MCF 10A (cell line): ENCODE results near the gene MYO10. TPM values are rescaled to one million over a fixed set of nuclear protein-coding genes. Genes with fewer than 3 reads are reported as not detected.

Experiments
- BruUV-seq: library from RNA; stranded (reverse); fragments of 400-500 nt; replicated peaks from 2 replicates; lab custom pipeline; 2021; lab: Mats Ljungman, UMichigan
- CTCF ChIA-PET: fragments of 300-600 bp; sonication (Branson Sonifier 250); formaldehyde crosslinking; extraction: SDS; loops from one replicate; lab custom pipeline; 2021; ENCODE audit warnings: antibody characterized with exemption, inconsistent platforms; lab: Yijun Ruan, JAX
- POLR2A ChIA-PET: fragments of 300-600, 350-650 bp; sonication (Branson Sonifier 250); formaldehyde crosslinking; extraction: SDS; loops from one replicate; lab custom pipeline; 2020; ENCODE audit warnings: antibody characterized with exemption, inconsistent platforms; lab: Yijun Ruan, JAX
- DNase-seq: peaks from one replicate; pipeline ENCODE4 v3.0.0-alpha.2; 2018; ENCODE audit not compliant: unreplicated experiment
- H3K27ac Mint-ChIP-seq: one replicate; pipeline ENCODE4 v1.8.0; 2022; ENCODE audit warnings: mild to moderate bottlenecking, low read depth, mixed read lengths; ENCODE audit not compliant: unreplicated experiment
- H3K27me3 Mint-ChIP-seq: one replicate; pipeline ENCODE4 v1.8.0; 2022; ENCODE audit warnings: mixed read lengths; ENCODE audit not compliant: insufficient read depth, unreplicated experiment
- H3K36me3 Mint-ChIP-seq: one replicate; pipeline ENCODE4 v1.8.0; 2022; ENCODE audit warnings: mild to moderate bottlenecking, moderate library complexity, mixed read lengths; ENCODE audit not compliant: insufficient read depth, unreplicated experiment
- H3K4me1 Mint-ChIP-seq: one replicate; pipeline ENCODE4 v1.8.0; 2022; ENCODE audit warnings: mixed read lengths; ENCODE audit not compliant: insufficient read depth, unreplicated experiment
- H3K4me3 Mint-ChIP-seq: one replicate; pipeline ENCODE4 v1.8.0; 2022; ENCODE audit warnings: mild to moderate bottlenecking, moderate library complexity, mixed read lengths; ENCODE audit not compliant: unreplicated experiment
- H3K9me3 Mint-ChIP-seq: one replicate; pipeline ENCODE4 v1.8.0; 2022; ENCODE audit warnings: mixed read lengths; ENCODE audit not compliant: unreplicated experiment
- CTCF ChIP-seq: fragments of 200-600 bp; IDR thresholded peaks from one replicate; pipeline ENCODE4 v1.8.0; 2022; ENCODE audit warnings: antibody characterized with exemption, mild to moderate bottlenecking; ENCODE audit not compliant: unreplicated experiment
- intact Hi-C: fragments of 100-400 bp; cut with micrococcal nuclease; formaldehyde crosslinking; loops from 2 replicates; pipeline ENCODE4 v1.14.1; 2022
- total RNA-seq: library from RNA; stranded (reverse); gene quantifications from 2 replicates; pipeline ENCODE4 v1.2.3, GENCODE V29; 2022

The MYO10 gene
- total RNA-seq, 1 experiment from 2014 or later: 35.7 TPM

DNA sequence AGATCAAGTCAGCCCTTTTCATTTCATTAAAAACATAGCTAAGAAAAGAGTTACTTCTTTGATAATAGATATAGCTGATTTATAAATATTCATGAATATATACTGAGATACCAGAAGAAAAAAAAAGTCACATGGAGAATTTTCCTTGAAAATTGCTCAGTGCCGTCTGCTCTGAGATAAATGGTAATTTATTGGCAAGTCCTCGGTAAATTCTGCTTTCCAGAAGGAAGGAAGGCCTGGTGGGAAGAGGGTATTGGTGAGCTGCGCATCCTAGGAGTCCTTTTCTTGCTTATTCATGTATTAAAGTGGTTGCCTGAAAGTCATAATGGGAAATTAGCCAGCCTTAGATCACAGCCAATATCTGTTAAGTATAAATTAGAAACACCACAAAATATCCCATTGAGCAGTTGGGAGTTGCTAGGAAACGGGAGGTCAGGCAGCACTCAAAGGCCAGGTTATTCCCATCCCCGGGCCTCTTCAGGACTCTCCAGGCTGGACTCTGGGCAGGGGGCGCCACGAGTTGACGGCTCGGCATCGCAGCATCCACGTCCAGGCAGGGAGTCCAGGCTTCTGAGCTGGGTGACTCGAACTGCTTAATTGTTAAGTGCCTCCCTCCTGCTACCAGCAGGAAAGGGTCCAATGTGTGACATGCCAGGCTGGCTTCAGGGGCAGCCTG lies 202.6 kb downstream of the MYO10 start:
- H3K27ac Mint-ChIP-seq: no peak overlapping the region
- intact Hi-C loops: no loop called here
- ChIA-PET CTCF (interaction anchor here (0.6 to 2.2 kb wide), 6 partner anchors 29 to 953 kb away, joined by 3 to 6 read pairs (median 4); no protein-coding TSS in a partner anchor), POLR2A (no interaction called here)
- no peak overlapping the region for H3K4me3 Mint-ChIP-seq
- no peaks in the 10 kb centered on the region for H3K27me3 Mint-ChIP-seq
- no TSS peak for BruUV-seq
- peaks cover 26% of the 10 kb centered on the region for H3K4me1 Mint-ChIP-seq
- no peaks in the 10 kb centered on the region for H3K9me3 Mint-ChIP-seq
- TF ChIP-seq CTCF: no peak
- no peak for DNase-seq
- peaks cover 5% of the 10 kb centered on the region for H3K36me3 Mint-ChIP-seq

- no peaks in the 10 kb centered on the region for H3K9me3 Mint-ChIP-seq
- DNase-seq: no peak
- BruUV-seq: no TSS peak
- POLR2A ChIA-PET: no interaction called here
- peaks cover 17% of the 10 kb centered on the region for H3K4me1 Mint-ChIP-seq
- intact Hi-C loops: no loop called here
- no peak overlapping the region for H3K27ac Mint-ChIP-seq
- no peak for TF ChIP-seq CTCF
- no peak overlapping the region for H3K4me3 Mint-ChIP-seq
- peaks cover 5% of the 10 kb centered on the region for H3K36me3 Mint-ChIP-seq
- CTCF ChIA-PET: interaction anchor here (0.9 to 2.2 kb wide), 2 partner anchors 44 to 56 kb away, joined by 3 to 6 read pairs; no protein-coding TSS in a partner anchor
- H3K27me3 Mint-ChIP-seq: no peaks in the 10 kb centered on the region
These were observed 203.7 kb downstream of the MYO10 start for GRCh38 chr5:16732356-16732755.

DNA sequence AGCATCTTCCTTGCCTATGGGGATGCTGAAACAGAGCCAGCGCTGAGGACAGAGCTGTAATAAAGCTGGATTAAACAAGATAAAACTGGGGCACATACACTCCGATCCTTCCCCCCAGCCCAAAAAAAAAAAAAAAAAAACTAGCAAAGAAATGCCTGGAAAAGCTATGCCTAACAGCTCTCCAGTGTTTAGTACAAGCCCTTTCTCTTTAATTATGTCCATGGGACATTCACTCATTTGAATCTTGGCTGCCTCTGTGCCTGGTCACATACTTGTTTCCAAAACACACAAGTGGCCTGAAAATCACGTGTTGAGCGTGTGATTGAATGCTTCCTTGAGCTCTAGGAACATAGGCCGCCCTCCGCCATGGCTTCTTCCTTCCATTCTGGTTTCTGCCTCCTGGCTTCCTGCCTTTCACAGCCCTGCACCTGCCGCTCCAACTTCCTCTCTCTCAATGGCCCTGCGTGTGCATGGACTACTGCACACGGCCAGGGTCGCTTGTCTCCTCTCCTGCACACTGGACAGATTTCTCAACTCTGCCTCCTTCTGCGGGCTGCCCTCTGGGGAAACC lies 208.2 kb downstream of the MYO10 start:
- H3K9me3 Mint-ChIP-seq: no peaks in the 10 kb centered on the region

More for the DNA sequence above, 208.2 kb downstream of the MYO10 start:
- ChIA-PET CTCF (interaction anchor here (0.6 to 3.1 kb wide), 3 partner anchors 16 to 462 kb away, joined by 3 to 7 read pairs (median 4); no protein-coding TSS in a partner anchor), POLR2A (interaction anchor here (0.6 kb wide), 1 partner anchor 16 kb away, joined by 3 read pairs; no protein-coding TSS in a partner anchor)
- Mint-ChIP-seq H3K4me1 (no peaks in the 10 kb centered on the region), H3K4me3 (no peak overlapping the region), H3K27me3 (no peaks in the 10 kb centered on the region), H3K36me3 (peaks cover 5% of the 10 kb centered on the region), H3K27ac (no peak overlapping the region)
- intact Hi-C loops: no loop called here
- BruUV-seq: no TSS peak
- no peak for DNase-seq
- TF ChIP-seq CTCF: no peak
